ENCODE results near the gene DHX32.
A peak's percentile ranks its signal among the peaks of the same experiment; 100 is the strongest.

DHX32 gene

GRCh38 chr10:125811251-125811650 lies 69.8 kb downstream of the DHX32 start:
- DNase-seq (ENCODE audit: low spot score): no peak

- DNase-seq (ENCODE audit: low spot score): no peak
Measured at GRCh38 chr10:125808047-125808446, 73.0 kb downstream of the DHX32 start.

- DNase-seq (ENCODE audit: low spot score): no peak
Measured at GRCh38 chr10:125802739-125803138, 78.4 kb downstream of the DHX32 start.

- DNase-seq (ENCODE audit: low spot score): no peak
Measured at GRCh38 chr10:125802131-125802530, 79.0 kb downstream of the DHX32 start.

- DNase-seq (ENCODE audit: low spot score): no peak
Measured at GRCh38 chr10:125801574-125801973, 79.5 kb downstream of the DHX32 start.

GRCh38 chr10:125799451-125800182 lies 81.5 kb downstream of the DHX32 start:
- no peak for DNase-seq (ENCODE audit: low spot score)

GRCh38 chr10:125797994-125798662 lies 83.0 kb downstream of the DHX32 start:
- DNase-seq (ENCODE audit: low spot score): no peak

- no peak for DNase-seq (ENCODE audit: low spot score)
Measured at GRCh38 chr10:125797424-125797823, 83.7 kb downstream of the DHX32 start.

GRCh38 chr10:125795637-125796190 lies 85.4 kb downstream of the DHX32 start:
- DNase-seq (ENCODE audit: low spot score): no peak

- DNase-seq (ENCODE audit: low spot score): no peak
Measured at GRCh38 chr10:125795128-125795527, 86.0 kb downstream of the DHX32 start.

GRCh38 chr10:125792342-125793300 lies 88.5 kb downstream of the DHX32 start:
- no peak for DNase-seq (ENCODE audit: low spot score)

- peak; percentile 39 for DNase-seq (ENCODE audit: low spot score)
Measured at GRCh38 chr10:125788156-125789034, 92.7 kb downstream of the DHX32 start.

Measured in ecto neural progenitor cell (in vitro differentiated cells).